KBM-7 (cell line): ENCODE results near the gene DLGAP1.

Experiments
- DNase-seq: peaks from one replicate; pipeline ENCODE4 v3.0.0-alpha.2; 2015
- in situ Hi-C: fragments of 300-500 bp; cut with MboI; formaldehyde crosslinking; loops from 2 replicates; pipeline ENCODE4 v1.14.3; 2020; ENCODE audit warnings: low sequenced_read_pairs, low pct_unique_long_range_greater_than_20kb, mixed read lengths

DLGAP1 gene

DNA sequence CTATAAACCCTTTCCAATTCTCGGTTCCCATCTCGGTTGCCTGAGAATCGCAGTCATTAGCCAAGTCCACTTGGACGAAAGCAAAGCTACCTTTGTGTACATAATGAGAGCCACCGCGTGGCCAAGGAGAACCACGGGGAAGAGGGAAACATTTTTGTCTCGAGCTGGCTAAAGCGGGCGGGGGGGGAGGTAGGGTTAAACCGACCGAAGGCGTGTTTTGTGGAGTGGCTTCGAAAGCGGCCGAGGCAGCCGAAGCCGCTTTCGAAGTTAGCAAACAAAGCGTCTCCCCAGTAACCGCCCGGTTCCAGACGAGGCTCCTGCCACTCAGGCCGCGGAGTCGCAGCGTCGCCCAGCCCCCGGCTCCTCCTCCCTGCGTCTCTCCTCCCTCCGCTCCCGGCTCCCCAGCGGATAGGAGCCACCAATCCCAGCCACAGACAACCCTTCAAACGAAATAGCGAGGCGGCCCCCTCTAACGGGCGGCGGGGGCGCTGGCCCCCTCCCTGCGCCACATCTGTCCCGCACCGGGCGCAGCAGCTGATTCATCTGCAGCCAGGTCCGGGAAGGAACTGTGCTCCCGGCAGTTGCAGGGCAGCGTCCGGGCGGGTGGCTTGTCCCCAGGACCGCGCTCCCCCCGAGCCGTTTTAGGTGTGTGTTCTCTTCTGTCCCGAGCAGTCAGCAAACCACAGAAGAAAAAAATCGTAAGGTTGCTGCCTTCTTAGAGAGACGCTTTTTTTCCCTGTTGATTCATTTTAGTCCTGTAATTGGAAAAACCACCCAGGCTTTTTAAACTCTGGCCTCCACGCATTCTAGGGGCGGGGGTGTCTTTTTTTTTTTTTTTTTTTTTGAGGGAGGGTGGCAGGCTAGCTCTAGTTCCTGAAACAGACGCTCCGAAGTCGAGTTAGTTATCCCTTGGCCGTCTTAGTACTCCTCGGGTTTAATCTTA is 1006.9 kb downstream of the DLGAP1 start:
- DNase-seq, result peak; percentile 99
- in situ Hi-C loops, result no loop called here

DNA sequence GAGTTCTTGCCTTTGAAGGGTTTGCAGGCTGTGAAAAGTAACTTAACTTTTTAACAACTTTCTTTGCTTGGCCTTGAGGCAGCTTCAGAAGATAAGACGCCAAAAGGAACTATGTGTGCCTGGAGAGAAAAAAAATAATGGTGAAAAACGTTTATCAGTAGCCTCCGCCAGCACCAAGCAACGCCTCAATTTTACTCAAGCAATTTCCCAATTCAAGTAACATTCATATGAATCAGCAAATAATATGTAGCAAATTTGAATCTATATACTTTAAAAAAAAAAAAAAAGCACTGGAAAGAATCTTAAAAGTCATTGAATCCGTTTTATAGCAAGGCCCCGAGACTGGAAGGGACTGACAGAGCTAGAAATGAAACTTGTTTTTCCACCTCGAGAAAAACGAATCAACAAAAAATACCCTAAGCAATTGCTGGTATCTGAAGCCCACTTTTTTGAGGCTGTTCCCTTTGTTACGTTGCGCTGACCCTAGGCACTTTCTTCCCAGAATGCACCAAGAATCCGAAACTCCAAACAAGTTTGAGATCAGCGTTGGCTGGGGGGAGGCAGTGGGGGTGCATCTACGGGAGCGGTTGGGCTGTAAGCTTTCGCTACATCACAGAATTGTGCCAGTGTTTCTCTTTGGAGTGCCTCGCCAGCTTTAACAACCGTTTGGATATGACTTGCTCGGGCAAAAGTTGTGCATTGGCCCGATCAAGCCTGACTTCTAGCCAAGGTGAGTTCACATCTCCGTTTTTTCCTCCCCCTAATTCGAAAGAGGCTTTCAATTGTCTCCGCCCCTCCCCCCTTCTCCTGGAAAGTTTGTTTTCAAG is 1007.8 kb downstream of the DLGAP1 start:
- peak; percentile 75 for DNase-seq
- in situ Hi-C loops, result no loop called here
